ENCODE results near the gene JAML.

- TF ChIP-seq CTCF (IDR thresholded peaks at IDR 0.05) (no peak), POLR2A (IDR thresholded peaks at IDR 0.05) (no peak), EP300 (IDR thresholded peaks at IDR 0.05) (no peak), POLR2AphosphoS5 (IDR thresholded peaks at IDR 0.05) (no peak)
Observed at GRCh38 chr11:118260353-118260752, 35.5 kb upstream of the JAML start.
